ENCODE data around the gene EBLN1. TPM values are rescaled to one million over a fixed set of nuclear protein-coding genes. Genes with fewer than 3 reads are reported as not detected.
A peak's percentile ranks its signal among the peaks of the same experiment; 100 is the strongest.

Gene EBLN1
- not detected in 2 replicates for total RNA-seq (2014; rRNA removed; shearing (Covaris generic))

DNA sequence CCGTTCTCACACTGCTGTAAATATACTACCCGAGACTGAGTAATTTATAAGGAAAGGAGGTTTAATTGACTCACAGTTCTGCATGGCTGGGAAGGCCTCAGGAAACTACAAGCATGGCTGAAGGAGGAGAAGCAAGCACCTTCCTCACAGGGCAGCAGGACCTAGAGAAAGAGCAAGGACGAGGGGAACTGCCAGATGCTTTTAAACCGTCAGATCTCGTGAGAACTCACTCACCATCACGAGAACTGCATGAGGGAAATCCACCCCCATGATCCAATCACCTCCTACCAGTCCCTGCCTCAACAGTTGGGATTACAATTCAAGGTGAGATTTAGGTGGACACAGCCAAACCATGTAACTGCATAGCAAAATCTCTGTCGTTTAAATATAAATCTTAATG, at the start of gene EBLN1:
EBLN1 (minus strand) TSS at position 174 of the 400 bp plus-strand sequence. CDS start 8,032 bp downstream, outside the sequence.
- DNase-seq (ENCODE audit: low read depth): no peak

- no peak for DNase-seq (ENCODE audit: low read depth)
These were observed 48.2 kb upstream of the EBLN1 start for GRCh38 chr10:22265839-22266537.

DNA sequence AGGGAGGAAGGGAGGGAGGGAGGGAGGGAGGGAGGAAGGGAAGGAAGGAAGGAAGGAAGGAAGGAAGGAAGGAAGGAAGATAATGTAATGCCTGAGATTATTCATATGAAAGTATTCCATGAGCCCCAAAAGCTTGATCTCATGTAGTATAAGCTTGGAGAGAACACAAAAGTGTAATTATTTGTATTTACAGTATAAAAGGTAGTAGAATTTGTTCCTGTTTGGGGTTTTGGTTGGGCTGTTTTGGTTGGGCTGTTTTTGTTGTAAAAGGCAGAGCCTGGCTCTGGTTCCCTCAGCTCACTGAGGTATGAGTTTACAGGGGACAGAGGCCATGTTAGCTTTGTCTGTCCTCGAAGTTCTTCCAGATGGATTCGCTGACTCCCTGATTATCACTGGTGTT, 45.3 kb upstream of the EBLN1 start:
- no peak for DNase-seq (ENCODE audit: low read depth)

- DNase-seq (ENCODE audit: low read depth): no peak
These were observed 41.5 kb upstream of the EBLN1 start for GRCh38 chr10:22259280-22259679.

GRCh38 chr10:22258471-22258870, 40.7 kb upstream of the EBLN1 start:
- no peak for DNase-seq (ENCODE audit: low read depth)

GRCh38 chr10:22253580-22253882, 35.7 kb upstream of the EBLN1 start:
- DNase-seq (ENCODE audit: low read depth): no peak

- DNase-seq (ENCODE audit: low read depth): no peak
These were observed 35.2 kb upstream of the EBLN1 start for GRCh38 chr10:22252801-22253579.

DNA sequence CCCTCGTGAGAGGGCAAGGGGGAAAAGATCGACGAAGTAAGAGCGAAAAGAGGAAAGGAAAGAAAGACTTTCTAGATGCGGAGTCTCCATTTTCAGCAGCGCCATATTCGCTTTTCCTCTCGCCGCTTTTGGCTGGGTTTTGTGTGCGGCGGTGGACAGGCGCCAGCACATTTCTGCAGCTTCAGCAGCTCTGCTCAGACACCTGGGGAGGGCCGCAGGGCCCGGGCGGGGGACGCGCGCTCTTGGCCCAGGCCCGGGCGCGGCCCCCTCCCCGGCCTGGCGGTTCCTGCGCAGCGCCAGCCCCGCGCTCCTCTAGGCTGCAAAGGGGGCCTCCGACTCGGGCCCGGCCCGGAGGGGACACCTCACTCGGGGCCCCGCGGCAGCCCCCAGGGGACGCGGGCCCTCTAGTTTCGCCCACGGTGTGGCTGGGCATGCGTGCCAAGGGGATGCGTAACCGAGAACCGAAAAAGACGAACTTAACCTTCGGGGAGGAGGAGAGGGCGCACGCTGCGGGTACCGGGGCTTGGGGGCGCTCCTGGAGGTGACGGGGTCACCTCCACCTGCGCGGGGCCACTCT, 34.5 kb upstream of the EBLN1 start:
- DNase-seq (ENCODE audit: low read depth): peak; percentile 23

- peak; percentile 50 for DNase-seq (ENCODE audit: low read depth)
These were observed 34.0 kb upstream of the EBLN1 start for GRCh38 chr10:22251751-22252223.

DNA sequence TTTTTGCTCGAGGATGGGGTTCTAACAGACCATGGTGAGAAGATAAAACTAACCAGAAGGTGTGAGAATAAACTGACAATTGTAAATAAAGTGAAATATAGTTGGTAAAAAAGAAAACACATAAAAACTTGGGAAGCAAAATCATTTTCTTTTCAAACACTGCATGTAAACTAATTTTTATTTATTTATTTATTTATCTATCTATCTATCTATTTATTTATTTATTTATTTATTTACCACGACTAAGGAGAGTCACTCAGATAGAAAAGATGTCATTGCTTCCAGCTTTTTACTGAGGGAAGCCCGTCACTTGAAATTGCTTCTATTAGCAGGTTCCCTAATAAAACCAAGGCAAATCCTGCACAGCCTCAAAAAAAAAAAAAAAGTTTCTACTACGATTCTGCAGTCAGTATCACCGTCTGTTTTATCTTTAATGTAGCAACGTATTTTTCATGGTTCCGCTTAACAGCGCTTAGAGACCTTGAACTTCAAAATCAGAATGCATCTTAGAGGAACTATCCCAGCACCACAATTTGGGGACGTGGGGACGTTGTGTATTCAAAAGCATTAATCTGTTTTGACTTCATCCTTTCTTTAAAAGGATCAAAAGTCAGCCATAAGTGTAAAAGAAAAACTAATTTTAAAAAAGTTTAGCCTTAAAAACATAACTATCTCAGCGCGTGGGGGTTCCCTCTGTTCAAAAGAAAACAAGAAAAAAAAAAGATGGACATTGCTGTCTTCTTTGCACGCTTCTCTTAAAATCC, 33.3 kb upstream of the EBLN1 start:
- DNase-seq (ENCODE audit: low read depth): no peak

GRCh38 chr10:22247636-22248035, 29.8 kb upstream of the EBLN1 start:
- DNase-seq (ENCODE audit: low read depth): no peak

- peak; percentile 77 for DNase-seq (ENCODE audit: low read depth)
These were observed 29.0 kb upstream of the EBLN1 start for GRCh38 chr10:22246680-22247391.

DNA sequence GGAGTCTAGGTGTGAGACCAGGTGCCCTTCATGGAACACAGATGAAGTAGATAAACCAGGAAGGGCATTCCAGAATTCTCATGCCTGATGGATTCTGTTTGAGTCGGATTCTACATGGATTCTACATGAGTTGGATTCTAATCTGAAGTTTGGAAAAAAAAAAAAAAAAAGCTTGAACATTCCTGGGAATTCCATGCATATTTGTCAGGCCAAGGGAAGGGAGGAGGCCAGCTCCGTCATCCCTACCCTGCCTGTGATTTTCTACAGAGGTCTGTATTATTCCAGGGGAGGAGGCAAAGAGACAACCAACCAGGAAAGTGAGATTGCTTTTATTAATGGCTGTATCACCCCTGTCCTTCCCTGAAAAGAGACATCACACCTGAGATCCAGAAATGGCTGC, 27.8 kb upstream of the EBLN1 start:
- DNase-seq (ENCODE audit: low read depth): peak; percentile 48

DNA sequence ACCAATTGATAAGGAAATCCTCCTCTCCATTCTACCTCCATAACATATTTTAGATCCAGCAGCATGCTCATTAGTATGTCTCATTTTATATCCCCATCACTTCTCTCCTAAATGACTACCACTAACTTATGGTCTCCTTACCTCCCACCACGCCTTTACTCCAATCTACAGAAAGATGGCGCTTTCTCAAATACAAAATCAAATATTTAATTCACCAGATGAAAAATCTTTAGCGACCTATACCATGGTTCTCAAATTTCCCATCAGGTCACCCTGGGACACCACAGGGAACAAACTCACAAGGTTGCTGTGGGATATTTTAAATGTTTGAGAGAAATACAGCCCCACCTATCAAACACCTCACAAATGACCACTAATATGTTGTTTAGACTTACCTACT, 27.0 kb upstream of the EBLN1 start:
- no peak for DNase-seq (ENCODE audit: low read depth)

- DNase-seq (ENCODE audit: low read depth): no peak
These were observed 26.2 kb upstream of the EBLN1 start for GRCh38 chr10:22244001-22244400.

- DNase-seq (ENCODE audit: low read depth): no peak
These were observed 25.5 kb upstream of the EBLN1 start for GRCh38 chr10:22243321-22243720.

DNA sequence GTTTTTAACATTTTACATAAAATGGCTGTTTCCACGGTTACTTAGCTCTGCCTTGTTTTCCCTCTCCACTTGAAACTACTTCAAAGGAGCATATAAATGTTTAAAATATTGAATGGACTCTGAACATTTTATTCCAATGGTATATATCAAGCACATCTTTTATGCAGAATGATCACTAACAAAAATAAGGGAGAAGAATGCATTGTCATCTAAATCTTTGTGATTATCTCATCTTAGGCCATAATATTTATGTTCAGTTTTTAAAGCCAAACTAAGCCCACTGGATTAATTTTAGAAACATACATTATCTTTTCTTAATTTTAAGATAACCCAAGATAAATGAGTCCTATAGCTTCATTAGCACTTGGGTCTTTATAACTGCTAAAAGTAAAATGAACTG, 13.4 kb upstream of the EBLN1 start:
- DNase-seq (ENCODE audit: low read depth): no peak

DNA sequence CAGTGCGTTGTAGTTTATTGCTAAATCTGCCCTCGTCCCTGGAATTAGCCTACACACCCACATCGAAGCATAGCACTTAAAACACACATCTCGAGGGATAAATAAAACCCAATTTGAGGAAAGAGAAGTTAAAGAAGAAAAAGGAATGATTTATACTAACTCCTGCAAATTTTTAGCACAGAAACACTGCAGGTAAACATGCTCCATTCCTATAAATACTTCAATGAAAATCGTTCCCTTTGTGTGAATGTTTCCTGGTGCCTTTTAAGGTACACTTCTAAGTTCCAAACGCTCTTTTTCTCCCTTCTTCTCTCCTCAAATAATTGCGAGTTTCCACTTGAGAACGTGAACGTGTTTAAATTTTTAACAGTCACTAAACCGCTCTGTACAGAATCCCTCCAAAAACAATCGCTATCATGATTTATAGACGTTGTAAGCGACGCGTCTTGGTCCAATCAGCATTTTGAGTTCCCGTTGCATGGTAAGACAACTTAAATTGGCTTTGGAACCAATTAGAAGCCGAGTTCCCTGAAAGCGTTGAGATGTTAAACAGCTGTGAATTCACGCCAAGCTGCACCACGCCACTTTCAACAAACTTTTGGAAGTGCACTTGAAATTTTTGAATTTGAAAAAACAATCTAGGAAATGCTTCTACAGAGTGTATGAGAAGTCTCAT, 12.5 kb upstream of the EBLN1 start:
- DNase-seq (ENCODE audit: low read depth): peak; percentile 56

GRCh38 chr10:22229802-22230157, 12.0 kb upstream of the EBLN1 start:
- no peak for DNase-seq (ENCODE audit: low read depth)

DNA sequence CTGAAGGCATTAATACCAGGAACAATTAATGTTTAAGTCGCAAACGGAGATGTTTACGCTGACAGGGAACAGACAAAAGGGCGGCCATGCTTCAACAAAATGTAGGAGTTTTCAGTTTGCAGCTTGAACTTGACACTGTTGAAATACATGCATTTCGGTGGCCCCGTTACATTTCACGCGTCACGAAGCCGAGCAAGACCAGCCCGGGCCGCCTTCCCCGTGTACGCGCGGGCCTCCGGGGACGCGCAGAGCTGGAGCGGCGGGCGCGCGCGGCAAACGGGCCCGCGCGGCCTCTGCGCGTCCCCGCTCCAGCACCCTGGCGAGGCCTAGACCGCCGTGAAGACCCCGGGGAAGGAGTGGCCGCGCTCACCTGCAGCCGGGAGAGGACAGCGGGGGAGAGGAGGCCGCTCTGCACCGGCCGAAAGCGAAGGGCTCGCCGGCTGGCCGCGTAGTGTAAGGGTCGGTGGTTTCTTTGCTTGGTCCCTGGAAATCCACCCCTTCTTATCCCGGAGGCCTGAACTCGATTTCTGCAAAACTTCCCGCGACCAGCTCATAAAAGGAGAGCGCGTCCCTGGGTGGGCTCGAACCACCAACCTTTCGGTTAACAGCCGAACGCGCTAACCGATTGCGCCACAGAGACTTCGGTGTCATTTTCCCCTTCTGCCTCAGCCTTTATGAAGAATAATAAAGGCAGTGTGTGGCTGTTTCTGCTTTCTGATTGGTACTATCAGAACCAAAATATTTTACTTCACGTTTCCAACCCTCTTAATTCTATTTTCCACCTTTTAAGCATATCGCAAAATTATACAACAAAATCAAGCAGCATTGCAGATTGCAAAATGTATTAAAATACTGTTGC, 11.4 kb upstream of the EBLN1 start:
- DNase-seq (ENCODE audit: low read depth): peak; percentile 88
